Kidney glomerular epithelial cell (primary cell): ENCODE results near the gene ABCG1.

Source experiments
- DNase-seq: peaks from one replicate; lab custom pipeline; 2025; lab: John Stamatoyannopoulos, UW

The ABCG1 gene

DNA sequence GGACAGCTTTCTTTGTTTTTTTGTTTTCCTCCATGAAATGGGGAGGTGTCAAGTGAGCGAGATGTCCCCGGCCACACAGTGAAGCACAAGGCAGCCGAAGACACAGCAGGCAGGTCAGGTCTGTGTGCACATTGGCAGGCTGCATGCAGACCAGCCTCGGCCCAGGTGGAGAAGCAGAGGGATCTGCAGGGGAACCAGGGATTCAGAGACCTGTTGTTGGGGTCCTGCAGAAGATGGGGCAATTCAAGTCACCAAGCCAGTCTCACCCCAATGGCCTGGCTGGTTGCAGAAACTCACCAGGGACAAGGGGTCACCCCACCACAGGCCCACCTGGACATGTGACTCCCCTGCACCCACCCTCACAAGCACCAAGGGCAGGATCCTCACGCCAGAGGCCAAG is 4.0 kb upstream of the ABCG1 start:
- DNase-seq = no peak

DNA sequence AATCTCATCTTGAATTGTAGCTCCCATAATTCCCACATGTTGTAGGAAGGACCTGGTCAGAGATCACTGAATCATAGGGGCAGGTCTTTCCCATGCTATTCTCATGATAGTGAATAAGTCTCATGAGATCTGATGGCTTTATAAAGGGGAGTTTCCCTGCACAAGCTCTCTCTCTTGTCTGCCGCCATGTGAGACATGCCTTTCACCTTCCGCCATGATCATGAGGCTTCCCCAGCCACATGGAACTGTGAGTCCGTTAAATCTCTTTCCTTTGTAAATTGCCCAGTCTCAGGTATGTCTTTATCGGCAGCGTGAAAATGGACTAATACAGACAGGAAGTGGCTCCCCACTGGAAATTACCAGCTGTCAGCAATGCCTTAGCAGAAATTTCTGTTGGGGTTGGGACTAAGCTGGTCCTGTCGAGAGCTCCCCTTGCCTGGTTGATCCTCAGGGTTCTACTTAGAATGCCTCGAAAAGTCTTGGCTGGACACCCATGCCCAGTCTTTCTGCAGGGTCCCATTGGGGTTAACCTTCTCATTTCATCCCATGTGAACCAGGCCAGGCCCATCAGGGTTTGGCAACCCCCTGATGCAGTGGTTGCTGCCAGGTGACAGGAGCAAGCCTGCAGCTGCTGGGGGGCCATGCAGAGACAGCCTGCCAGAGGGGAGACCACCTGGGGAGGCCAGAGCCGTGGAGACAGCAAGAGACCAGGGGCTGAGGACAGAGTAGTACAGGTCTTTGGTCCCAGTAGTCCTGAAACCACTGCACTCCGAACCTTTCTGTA is 2.8 kb upstream of the ABCG1 start:
- DNase-seq = no peak

DNA sequence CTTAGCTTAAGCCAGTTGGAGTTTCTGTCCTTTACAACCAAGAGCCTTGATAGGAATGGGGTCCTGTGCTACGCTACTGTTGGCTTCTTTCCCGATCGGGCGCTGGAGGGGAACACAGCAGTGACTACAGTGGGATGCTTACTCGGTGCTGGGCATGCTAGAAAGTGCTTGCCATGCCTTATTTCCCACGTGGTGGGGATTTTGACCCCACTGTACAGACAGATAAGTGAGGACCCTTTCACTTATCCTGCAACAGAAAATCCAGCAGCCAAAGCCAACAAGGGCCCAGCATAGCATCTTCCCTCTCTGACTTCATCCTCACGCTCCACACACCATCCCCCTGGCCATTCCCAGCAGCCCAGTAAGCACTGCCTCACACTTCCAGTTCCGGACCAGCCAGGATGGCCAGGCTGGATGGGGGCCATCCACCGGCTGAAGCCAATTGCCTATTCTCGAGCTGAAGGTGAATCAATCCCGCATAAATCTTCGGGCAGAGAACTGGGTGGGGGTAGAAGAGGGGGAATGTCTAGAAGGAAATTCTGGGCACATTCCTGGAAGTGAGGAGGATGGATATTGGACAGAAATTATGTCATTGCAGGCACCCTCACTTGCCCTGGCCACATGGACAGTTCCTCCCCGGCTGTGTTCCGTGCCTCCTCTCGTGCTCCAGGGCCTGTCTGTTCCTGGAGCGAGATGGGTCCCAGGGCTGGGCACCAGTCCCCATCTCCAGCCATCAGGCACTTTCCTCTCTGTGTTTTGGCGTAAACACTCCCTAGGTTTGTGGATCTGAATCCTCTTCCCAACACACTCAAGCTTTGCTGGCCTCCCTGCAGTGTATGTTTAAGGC is 2.0 kb upstream of the ABCG1 start:
- DNase-seq = no peak

DNA sequence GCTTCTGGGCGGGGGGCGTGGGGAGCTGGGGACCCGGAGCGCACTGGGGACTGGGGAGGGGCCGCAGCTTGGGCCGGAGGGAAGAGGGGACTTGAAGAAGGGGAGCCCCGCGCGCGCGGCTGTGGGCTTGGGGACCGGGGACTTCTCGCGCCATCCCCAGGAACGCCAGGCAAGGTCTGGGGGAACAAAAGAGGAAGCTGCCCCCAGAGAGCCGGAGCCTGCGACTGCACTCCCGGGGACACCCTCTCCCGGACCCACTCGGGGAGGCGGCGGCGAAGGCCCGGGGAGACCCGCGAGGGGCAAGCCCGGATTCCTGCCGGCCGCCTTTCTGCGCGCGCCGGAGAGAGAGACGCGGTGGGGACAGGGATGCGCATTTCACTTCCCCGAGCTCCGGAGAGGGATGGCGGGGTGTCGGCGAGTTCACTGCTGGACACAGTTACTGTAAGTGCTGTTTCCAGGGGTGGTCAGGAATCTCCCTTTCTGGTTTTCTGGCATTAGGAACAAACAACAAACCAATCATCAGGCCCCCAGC is 732 bp downstream of the ABCG1 start:
- no peak for DNase-seq

DNA sequence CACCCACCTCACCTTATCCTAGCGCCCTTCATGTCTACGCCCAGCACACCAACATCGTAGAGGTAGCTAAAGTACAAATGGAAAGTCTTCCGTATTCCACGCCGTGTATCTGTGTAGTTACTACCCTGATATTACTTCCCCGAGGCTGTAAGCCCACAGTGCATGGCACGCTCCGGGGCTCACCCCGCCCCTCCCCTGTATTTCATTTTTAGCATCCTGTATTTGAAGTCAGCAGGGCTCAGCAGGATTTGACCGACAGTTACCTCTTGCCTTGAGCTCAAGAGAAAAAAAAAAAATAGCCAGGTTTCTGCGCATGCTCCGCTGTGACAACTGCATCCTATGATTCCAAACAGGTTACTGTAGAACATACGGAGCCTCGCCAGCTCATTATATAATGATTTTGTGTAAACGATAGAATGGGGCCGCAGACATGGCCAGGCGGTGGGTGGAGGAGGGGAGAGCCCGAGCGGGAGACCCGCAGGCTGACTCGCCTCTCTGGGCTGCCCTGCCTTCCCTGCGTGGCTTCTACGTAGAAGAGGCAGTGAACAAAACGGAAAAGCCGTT is 1.3 kb downstream of the ABCG1 start:
- DNase-seq = peak; percentile 69

DNA sequence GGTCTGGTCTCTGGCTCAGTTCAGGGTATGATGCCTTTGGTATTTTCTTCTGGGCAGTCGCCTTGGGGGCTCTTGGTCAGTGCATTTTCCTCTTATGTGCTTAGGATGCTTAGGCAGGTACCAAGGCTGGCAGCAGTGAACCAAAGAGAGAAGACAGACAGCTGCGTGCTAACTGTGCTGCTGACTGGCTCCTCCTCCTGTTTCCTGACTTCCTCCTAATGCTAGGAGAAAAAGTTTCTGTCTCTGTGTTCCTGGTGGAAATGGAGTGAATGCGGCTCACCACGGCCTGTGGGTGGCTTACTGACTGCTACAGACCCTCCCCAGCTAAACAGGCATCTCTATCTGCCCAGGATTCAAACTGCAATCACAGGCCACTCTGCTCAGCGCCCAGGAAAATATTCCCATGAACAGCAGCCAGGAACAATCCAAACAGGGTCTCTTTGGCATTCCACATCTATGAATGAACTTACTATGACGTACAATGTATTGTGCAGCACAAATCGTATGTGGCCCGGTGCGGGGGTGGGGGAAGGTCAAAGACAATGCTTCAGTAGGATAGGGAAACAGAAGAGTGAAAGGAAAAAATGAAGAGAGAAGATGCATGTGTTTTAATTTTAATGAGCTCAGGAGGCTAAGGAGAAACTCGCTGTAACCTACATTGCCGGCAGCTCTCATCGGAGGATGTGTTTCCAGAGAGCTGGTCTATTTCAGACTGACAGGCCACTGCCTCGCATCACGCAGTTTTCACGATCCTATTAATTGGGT is 2.8 kb downstream of the ABCG1 start:
- DNase-seq = no peak

DNA sequence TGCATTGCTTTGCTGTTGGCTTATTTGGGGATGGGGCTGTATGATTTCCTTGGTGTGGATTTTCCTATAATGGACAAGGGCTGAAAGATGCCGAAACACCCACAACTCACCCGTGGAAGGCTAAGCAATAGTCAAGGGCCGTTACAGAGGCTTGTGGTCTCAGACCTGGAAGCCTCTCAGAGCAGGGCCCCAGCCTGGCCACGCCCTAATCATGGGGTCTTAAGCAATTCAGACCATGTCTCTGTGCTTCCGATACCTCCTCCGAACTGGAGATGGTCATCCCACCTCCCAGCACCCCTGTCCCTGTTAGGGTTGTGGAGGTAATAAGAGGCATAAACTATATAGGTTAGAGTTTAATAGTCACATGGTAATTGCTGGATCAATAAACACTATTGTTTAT is 3.4 kb downstream of the ABCG1 start:
- no peak for DNase-seq

DNA sequence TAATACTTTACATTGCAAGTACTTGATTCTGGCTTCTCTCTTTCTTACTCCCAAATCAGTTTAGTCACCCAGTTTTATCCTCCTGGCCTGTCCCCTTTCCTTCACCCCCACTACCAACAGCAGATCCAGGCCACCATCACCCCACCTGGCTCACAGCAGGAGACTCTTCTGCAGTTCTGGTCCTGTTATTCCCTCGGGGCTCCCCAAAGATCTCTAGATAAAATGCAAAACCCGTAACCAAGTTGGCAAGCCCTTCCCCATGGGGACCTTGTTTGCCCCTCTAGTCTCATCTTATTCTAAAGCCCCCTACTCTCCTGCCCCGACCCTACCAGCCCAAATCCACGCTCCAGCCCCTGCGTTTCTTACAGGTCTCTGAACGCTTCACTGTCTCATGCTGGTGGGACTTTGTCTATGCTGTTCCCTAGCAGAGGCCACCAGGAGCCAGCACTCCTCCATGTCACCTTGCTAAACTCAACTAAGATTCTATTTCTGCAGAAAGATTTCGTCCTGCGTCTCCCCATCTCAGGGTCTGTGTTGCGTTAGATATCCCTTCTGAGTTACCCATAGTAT is 4.0 kb downstream of the ABCG1 start:
- no peak for DNase-seq

DNA sequence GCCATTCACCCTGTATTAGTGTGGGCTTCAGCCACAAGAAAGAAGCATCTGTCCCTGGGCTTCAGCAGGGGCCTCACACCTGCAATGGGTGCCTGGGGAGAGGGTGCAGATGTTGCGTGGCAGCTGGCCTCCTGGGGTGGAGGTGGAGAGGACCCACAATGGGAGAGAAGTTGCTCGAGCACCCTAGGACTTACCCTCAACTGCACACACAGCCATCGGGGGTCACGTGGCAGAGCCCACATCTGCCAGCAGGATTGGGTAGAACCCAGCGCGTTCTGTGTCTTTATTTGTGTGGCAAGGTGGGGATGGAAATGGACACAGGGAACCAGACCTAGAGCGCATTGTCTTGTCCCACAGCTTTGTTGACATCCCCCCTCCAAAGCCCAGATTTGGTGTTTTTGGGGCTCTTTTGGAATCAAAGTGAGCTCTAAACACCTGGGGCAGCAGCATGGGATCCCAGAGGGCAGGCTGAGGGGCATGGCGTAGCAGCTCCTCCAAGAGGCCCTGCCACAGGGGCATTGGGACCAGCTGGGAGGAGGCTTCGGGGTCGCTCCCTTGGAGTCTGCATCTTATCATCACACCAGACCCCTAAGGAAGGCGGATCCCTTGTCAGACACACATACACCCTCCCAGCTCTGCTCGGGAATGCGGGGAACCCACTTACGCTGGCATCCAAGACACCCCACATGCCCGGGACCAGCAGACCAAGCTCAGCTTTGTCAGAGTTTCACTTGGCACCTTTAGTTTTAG is 5.1 kb downstream of the ABCG1 start:
- DNase-seq = no peak

DNA sequence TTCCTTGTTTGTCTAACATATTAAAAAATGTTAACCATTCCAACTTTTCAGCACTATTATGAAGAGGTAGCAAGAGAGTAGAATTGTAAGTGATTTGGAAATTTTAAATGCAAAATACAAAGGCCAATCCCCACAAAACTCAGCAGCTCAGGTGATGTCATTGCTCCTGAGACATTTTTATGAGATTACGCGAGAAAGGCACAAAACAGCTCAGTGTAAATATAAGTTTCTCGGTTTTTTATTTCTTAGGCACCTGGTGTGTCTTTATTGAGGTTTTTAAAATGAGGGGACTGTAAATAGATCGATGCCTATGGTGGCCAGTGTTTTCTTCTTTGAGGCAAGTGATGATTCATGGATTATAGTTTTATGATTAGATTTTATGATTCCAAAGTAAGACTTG is 6.1 kb downstream of the ABCG1 start:
- no peak for DNase-seq

DNA sequence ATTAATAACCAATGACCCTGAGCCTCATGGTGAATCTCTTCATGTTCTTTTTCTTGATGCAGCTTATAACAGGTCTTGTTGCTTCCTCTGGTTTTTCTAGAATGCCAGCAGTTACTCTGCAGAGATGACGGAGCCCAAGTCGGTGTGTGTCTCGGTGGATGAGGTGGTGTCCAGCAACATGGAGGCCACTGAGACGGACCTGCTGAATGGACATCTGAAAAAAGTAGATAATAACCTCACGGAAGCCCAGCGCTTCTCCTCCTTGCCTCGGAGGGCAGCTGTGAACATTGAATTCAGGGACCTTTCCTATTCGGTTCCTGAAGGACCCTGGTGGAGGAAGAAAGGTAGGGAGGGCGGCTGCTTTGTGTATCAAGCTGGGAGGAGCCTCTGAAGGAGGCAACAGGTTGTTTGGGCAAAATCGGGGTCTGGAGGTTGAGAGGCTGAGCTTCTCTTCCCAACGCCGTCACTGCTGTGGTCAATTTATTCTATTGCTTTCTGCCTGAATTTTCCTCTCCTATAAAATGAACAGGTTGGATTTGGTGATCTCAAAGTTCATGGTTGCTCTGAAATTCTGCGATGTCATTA is 6.7 kb downstream of the ABCG1 start:
- DNase-seq = no peak

DNA sequence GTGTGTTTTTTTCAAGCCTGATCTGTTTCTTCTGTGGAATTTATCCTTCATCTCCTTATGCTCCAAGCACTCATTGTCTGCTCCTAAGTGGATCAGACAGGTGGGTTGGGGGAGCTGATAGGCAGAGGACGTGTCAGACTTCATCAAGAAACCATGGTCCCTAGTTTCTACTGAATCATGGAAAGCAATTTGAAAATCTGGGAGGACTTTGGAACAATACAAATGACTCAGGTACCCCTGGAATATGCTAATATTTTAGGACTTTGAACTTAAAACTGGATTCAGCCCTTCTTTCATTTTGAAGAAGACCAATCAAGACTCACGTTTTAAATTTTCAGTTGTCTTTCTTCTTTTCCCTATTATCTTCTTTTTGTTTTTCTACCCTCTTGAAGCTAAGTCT is 7.7 kb downstream of the ABCG1 start:
- DNase-seq = no peak

DNA sequence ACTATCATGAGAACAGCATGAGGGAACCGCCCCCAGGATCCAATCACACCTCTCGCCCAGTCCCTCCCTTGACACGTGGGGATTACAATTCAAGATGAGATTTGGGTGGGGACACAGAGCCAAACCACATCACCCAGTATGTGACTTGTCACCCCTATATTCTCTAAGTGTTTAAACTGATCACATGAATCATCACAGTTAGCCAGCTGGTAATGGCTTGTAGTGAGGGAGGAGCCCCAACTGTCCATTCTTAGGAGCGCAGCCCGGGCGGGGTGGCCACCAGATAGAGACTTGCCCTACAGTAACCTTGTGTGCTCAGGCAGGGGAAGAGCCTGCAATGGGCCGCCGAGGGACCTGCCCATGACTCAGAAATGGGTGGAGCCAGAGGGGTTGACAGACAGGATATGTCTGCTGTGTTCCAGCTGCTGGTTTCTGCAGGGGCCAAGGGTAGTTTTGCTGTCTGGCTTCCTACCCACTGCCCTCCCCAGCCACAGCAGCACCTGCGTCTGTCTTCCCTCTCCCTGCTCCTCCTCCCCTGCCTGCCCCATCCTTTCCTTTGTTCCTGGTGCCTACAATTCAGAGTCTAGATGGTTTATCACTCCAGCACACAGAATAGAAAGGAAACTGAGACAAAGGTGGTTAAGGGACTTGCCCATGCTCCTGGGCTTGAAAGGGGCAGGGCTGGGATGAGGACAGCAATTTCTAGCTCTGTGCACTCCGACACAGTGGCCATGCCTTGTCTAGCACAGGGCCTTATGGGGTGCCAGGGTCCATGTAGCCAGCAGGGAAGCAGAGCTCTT is 9.2 kb downstream of the ABCG1 start:
- DNase-seq = peak; percentile 70

DNA sequence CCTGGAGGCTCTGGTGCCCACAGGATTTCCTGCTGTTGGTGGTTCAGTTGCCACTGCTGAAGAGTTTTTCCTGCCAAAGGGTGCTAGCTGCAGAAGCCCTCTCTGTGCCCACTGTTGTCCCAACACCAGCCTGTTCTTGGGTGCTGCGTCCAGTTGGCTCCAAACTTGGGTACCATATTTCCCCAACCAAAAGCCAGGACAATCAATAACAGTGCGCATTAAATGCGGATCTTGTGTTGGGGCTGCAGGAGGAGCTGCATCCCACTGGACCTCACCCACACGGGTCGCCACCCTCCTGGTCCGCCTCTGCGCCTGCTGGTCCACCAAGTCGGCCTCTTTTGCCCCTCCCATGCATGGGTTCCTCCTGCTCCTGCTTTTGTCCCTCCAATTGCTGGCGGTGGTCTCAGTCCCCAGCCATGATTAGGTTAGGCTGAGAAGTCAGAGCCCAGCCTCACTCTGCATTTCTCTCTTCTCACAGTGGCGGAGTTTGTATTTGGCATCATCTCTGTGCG is 9.8 kb downstream of the ABCG1 start:
- DNase-seq = no peak

DNA sequence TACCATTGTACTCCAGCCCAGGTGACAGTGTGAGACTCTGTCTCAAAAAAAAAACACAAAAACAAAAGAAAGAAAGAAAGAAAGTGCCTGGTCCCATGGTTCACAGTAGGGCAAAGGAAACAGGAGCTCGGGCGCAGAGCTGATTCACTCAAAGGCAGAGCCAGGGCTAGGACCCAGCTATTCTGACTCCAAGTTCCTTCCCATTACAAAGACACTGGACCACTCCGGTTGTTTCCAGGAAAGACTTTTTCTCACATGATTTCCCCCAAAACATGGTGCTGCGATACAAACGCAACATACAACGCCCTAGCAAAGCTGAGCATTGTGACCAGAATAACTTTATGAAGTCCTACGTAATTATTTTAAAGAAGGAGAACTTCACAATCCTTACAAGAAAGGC is 10.7 kb downstream of the ABCG1 start:
- DNase-seq = no peak

DNA sequence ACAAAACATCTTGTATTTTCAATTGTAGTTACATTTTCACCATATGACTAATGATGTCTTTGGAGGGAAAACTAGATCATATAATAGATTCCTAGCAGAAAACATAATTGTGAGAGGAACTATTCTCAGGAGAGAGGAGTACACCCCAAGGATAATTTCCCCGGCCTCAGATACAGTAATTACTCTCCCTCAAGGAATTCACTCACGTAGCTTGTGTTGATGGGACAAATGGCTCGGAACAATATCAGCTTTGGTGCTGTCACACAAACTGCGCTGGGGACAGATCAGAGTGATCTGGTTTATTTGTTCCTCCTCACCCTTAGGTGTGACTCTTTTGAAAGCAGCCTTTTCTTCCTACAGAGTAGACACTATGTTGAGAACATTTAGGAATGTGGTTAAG is 11.2 kb downstream of the ABCG1 start:
- DNase-seq = no peak

DNA sequence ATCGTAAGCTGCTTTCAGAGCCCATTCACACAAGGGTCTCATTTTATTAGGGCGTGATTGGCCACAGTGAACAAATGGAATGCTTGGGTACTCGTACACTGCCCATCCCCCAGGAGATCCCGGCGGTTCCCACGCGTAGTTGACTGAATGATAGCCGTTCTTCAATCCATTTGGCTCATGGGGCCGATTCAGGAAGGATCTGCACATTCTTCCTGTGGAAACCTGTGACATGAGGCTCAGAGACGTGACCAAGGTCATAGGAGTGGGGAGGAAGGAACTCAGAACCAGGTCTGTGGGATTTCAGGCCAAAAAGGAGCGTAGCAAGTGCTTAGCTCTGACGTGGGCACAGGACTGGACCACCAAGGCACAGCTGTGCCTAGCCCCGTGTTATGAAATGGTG is 11.7 kb downstream of the ABCG1 start:
- no peak for DNase-seq

DNA sequence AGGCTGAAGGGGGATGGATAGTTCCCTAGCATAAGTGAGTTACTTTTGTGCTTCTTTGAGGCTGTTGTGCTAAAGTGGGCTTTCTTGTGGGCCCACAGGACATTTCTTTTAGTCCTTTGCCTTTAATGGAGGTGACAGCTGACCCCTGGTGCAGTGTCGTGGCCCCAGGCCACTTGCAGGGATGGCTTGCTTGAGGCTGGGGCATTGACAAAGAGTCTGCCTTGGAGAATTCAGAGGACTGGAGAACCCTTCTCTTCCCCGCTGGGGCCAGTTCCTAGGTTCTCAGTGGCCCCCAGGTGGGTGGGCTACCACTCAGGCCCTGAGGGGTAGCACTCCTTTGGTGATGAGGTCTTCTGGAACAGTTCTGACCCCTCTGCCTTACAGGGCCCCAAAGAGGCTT is 12.8 kb downstream of the ABCG1 start:
- DNase-seq = no peak

DNA sequence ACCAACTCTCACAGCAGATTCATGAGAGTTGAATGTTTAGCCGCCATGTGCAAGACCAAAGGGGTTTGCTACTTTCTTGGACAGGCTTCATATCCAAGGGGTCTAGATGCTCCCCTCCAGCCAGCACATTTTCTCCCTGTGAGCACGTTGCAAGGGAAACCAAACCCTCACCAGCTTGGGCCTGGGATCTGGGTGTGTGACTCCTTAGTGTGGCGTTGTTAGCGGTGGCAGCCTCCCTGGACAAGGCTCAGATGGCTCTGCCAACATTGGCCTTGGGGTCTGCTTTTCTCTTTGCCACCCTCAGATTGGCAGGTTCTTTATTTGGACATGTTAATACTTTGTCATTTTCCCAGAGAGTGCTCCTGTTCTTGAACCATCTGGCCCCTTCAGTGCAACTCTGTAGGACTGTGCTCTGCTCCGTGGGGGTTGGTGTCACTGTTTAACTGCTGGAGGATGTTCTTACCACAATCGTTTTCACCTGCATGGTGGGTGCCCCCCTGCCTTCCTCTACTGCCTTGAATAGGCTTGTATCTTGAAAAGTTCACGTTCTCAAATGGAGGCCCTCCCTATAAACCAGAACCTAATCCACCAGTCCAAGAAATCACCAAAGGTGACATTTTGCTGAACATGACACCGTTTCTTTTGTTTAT is 13.4 kb downstream of the ABCG1 start:
- no peak for DNase-seq
